HEK293T (cell line): ENCODE results near the gene MAD1L1.

ENCODE experiments used
- FOXK2 ChIP-seq: fragments of 450-650 bp; IDR thresholded peaks from 2 replicates; pipeline ENCODE4 v1.6.1; 2016; ENCODE audit warnings: mild to moderate bottlenecking
- HDGF ChIP-seq: fragments of 450-650 bp; IDR thresholded peaks from 2 replicates; pipeline ENCODE4 v1.6.1; 2017; ENCODE audit warnings: antibody characterized with exemption, borderline replicate concordance
- PKNOX1 ChIP-seq: fragments of 450-650 bp; IDR thresholded peaks from 2 replicates; pipeline ENCODE4 v1.6.1; 2016
- SP1 ChIP-seq: fragments of 450-650 bp; IDR thresholded peaks from 2 replicates; pipeline ENCODE4 v1.6.1; 2017
- ZNF384 ChIP-seq: fragments of 450-650 bp; IDR thresholded peaks from 2 replicates; pipeline ENCODE4 v1.6.1; 2016

GRCh38 chr7:1942941-1943289, 289.8 kb downstream of the MAD1L1 start:
- no peak for TF ChIP-seq FOXK2
- no peak for TF ChIP-seq ZNF384
- no peak for TF ChIP-seq SP1
- TF ChIP-seq PKNOX1, result no peak
- TF ChIP-seq HDGF, result no peak
